HG02571 (cell line): ENCODE data around the gene MAPK1.
"Not testable (repeated sequence)": the region's sequence is repeated elsewhere in the genome, so short reads cannot be mapped to it uniquely, and the experiment has no call there.

Experiments used
- ATAC-seq: cut with Tn5 transposase; IDR thresholded peaks from one replicate; pipeline ENCODE4 v1.9.1; 2021; ENCODE audit warnings: mild to moderate bottlenecking, moderate library complexity; ENCODE audit not compliant: unreplicated experiment

MAPK1 gene

GRCh38 chr22:21823740-21824444, 43.6 kb downstream of the MAPK1 start:
- ATAC-seq = no peak

- no peak for ATAC-seq
Measured at GRCh38 chr22:21819183-21819770, 48.2 kb downstream of the MAPK1 start.

- ATAC-seq = no peak
Measured at GRCh38 chr22:21818487-21819182, 48.8 kb downstream of the MAPK1 start.

GRCh38 chr22:21817497-21817853, 50.0 kb downstream of the MAPK1 start:
- not testable (repeated sequence) for ATAC-seq

GRCh38 chr22:21816787-21817496, 50.5 kb downstream of the MAPK1 start:
- ATAC-seq = no peak

- ATAC-seq = no peak
Measured at GRCh38 chr22:21816472-21816786, 51.0 kb downstream of the MAPK1 start.

- ATAC-seq = no peak
Measured at GRCh38 chr22:21815958-21816357, 51.5 kb downstream of the MAPK1 start.

GRCh38 chr22:21815357-21815756, 52.1 kb downstream of the MAPK1 start:
- ATAC-seq = no peak

- no peak for ATAC-seq
Measured at GRCh38 chr22:21811982-21812381, 55.5 kb downstream of the MAPK1 start.

GRCh38 chr22:21807544-21808529, 59.6 kb downstream of the MAPK1 start:
- ATAC-seq = no peak

- ATAC-seq = not testable (repeated sequence)
Measured at GRCh38 chr22:21805325-21805724, 62.1 kb downstream of the MAPK1 start.

GRCh38 chr22:21803811-21804249, 63.6 kb downstream of the MAPK1 start:
- no peak for ATAC-seq

GRCh38 chr22:21802673-21803072, 64.8 kb downstream of the MAPK1 start:
- no peak for ATAC-seq

GRCh38 chr22:21802056-21802455, 65.4 kb downstream of the MAPK1 start:
- ATAC-seq = no peak

- not testable (repeated sequence) for ATAC-seq
Measured at GRCh38 chr22:21801304-21801644, 66.2 kb downstream of the MAPK1 start.

GRCh38 chr22:21800552-21801303, 66.7 kb downstream of the MAPK1 start:
- ATAC-seq = no peak

- no peak for ATAC-seq
Measured at GRCh38 chr22:21797444-21798221, 69.8 kb downstream of the MAPK1 start.

- no peak for ATAC-seq
Measured at GRCh38 chr22:21796863-21797262, 70.6 kb downstream of the MAPK1 start.

GRCh38 chr22:21796231-21796630, 71.2 kb downstream of the MAPK1 start:
- ATAC-seq = no peak
